Measurements from ENCODE around the gene CYP2A13. TPM values are rescaled to one million over a fixed set of nuclear protein-coding genes. Genes with fewer than 3 reads are reported as not detected.
"Not testable (repeated sequence)": the region's sequence is repeated elsewhere in the genome, so short reads cannot be mapped to it uniquely, and the experiment has no call there.

Gene CYP2A13
- total and polyA plus RNA-seq, 2 experiments from 2014 or later, result 0.27 to 0.35 TPM

DNA sequence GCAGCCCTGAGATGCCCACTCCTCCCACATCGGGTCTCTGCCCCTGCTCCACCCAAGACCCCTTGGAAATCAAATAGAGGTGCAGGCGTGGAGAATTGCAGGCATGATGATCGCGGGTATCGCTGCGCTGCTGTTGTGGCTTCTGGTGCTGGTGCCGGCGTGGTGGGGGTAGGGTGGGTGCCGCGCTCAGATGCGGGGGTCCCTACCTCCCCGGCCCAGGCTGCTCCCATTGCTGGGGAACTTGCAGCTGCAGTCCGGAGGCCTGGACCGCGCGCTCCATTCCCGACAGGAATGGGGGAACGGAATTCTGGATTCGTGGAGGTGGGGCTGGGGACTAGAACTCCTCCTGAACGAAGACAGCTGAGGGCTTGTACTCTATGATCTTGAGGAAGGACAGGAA, 46.4 kb downstream of the CYP2A13 start (continued):
- TF ChIP-seq ZNF462 (CRISPR knock-in tag; IDR thresholded peaks at IDR 0.05), result no peak
- no peak for TF ChIP-seq POLR2AphosphoS5 (IDR thresholded peaks at IDR 0.05; ENCODE audit: low read depth)
- TF ChIP-seq STAT1 (IDR thresholded peaks at IDR 0.05; ENCODE audit: unreplicated experiment), result no peak
- TF ChIP-seq ZNF114 (CRISPR knock-in tag; IDR thresholded peaks at IDR 0.05), result no peak

DNA sequence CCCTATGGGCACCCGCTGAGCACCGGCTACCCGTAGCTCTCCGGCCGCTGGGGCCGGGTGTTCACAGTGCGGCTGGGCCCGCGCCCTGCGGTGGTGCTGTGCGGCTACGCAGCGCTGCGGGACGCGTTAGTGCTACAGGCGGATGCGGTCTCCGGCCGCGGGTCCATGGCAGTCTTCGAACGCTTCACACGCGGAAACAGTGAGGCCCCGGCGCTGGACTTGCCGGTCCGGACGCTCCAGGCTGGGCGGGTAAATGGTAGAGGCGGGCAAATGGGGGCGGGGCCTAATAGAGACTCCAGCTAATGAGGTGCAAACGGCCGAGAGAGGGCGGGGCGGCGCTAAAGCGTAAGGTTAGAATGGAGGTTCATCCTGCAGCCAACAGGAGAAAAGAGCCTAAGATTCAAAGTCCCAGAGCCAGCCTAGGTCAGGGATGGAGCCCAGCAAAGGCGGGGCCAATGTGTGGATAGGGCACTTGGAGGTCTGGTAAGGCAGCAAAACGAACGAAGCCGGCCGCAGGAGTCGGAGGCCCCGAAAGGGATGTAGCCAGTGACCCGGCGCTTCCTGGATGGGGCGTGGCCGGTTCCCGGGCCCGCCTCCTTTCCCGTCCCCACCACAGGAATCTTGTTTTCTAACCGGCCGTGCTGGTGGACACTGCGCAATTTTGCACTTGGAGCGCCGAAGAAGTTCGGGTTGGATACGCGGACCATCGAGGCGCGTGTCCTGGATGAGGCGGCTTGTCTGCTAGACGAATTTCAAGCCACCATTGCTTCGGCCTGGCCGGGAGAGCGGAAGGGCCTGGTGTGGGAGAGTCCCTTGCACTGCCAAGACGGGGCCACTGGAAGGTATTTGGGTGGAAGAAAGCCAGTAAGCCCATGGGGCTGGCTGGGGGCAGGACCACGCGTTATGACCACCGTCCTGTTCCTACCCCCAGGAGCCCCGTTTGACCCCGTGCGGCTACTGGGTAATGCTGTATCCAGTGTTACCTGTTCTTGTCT, 47.4 kb downstream of the CYP2A13 start:
- Histone ChIP-seq H3K27ac (ENCODE audit: low read depth) (peak overlapping the region; percentile 95), H3K4me2 (peak overlapping the region; percentile 74), H3K4me3 (peak overlapping the region; percentile 63)
- Mint-ChIP-seq H3K27ac (peak overlapping the region; percentile 93), H3K4me3 (peak overlapping the region; percentile 82), H3K27me3 (ENCODE audit: insufficient read depth, low read depth, poor library complexity) (peaks cover 21% of the 10 kb centered on the region), H3K4me1 (peaks cover 23% of the 10 kb centered on the region)
- H3F3A ChIP-seq (replicated peaks; ENCODE audit: low read depth); H4K20me1 ChIP-seq (replicated peaks; ENCODE audit: insufficient read depth); H3K79me2 ChIP-seq (replicated peaks; ENCODE audit: insufficient read depth); H3K9me3 Mint-ChIP-seq; H3K36me3 ChIP-seq (ENCODE audit: insufficient read depth); H3K4me1 ChIP-seq (ENCODE audit: insufficient read depth); H2AFZ ChIP-seq; H3K9me2 ChIP-seq (ENCODE audit: insufficient read depth); H3K27me3 ChIP-seq (ENCODE audit: insufficient read depth); H3K36me3 Mint-ChIP-seq (ENCODE audit: low read depth): not testable (repeated sequence)
- ATAC-seq (peak; percentile 89), DNase-seq (ENCODE audit: low spot score) (peak; percentile 84)
- TF ChIP-seq POLR2AphosphoS5 (IDR thresholded peaks at IDR 0.05; ENCODE audit: low read depth), result peak; percentile 19; the same call in 1 of the 2 replicates

Data from GM23338 (cell line).